Astrocyte (in vitro differentiated cells and primary cell): Measurements from ENCODE around the gene ZNF541. TPM values are rescaled to one million over a fixed set of nuclear protein-coding genes. Genes with fewer than 3 reads are reported as not detected.
"Not testable (repeated sequence)": the region's sequence is repeated elsewhere in the genome, so short reads cannot be mapped to it uniquely, and the experiment has no call there.

ENCODE experiments used
- DNase-seq: peaks from one replicate; pipeline ENCODE4 v3.0.0-alpha.2; 2010; ENCODE audit warnings: low read depth
- FAIRE-seq: peaks from 2 replicates; lab custom pipeline; 2011; peaks lifted over from hg19 to GRCh38; lab: Jason Lieb, UNC
- H2AFZ ChIP-seq: 2 replicates; pipeline ENCODE4 v1.6.0; 2012; ENCODE audit warnings: low read depth, low read length, inconsistent platforms
- H3K27ac ChIP-seq: 2 replicates; pipeline ENCODE4 v1.5.1; 2011; ENCODE audit warnings: low read depth, low read length, inconsistent platforms
- H3K27me3 ChIP-seq: 2 replicates; pipeline ENCODE4 v1.6.0; 2011; ENCODE audit warnings: low read length, inconsistent platforms; ENCODE audit not compliant: insufficient read depth
- H3K36me3 ChIP-seq: 2 replicates; pipeline ENCODE4 v1.5.1; 2011; ENCODE audit warnings: low read length, inconsistent platforms; ENCODE audit not compliant: insufficient read depth
- H3K4me1 ChIP-seq: 2 replicates; pipeline ENCODE4 v1.5.1; 2011; ENCODE audit warnings: low read length, inconsistent platforms; ENCODE audit not compliant: insufficient read depth
- H3K4me2 ChIP-seq: 2 replicates; pipeline ENCODE4 v1.6.0; 2012; ENCODE audit warnings: low read length, inconsistent platforms
- H3K4me3 ChIP-seq: 2 replicates; pipeline ENCODE4 v1.5.1; 2011; ENCODE audit warnings: low read depth, mild to moderate bottlenecking, low read length, inconsistent platforms; ENCODE audit not compliant: insufficient read depth
- H3K79me2 ChIP-seq: 2 replicates; pipeline ENCODE4 v1.6.0; 2012; ENCODE audit warnings: mild to moderate bottlenecking, low read length, inconsistent platforms; ENCODE audit not compliant: insufficient read depth
- H3K9ac ChIP-seq: 2 replicates; pipeline ENCODE4 v1.6.0; 2012; ENCODE audit warnings: mild to moderate bottlenecking, low read length, inconsistent platforms
- H3K9me3 ChIP-seq: 2 replicates; pipeline ENCODE4 v1.5.1; 2012; ENCODE audit warnings: low read depth, mild to moderate bottlenecking, low read length, inconsistent platforms; ENCODE audit not compliant: insufficient read depth
- H4K20me1 ChIP-seq: 2 replicates; pipeline ENCODE4 v1.6.0; 2012; ENCODE audit warnings: low read length, inconsistent platforms; ENCODE audit not compliant: insufficient read depth
- H3K27ac Mint-ChIP-seq: one replicate; pipeline ENCODE4 v1.8.0; 2021; ENCODE audit warnings: mild to moderate bottlenecking, mixed read lengths; ENCODE audit not compliant: unreplicated experiment
- H3K27me3 Mint-ChIP-seq: one replicate; pipeline ENCODE4 v1.8.0; 2021; ENCODE audit warnings: low read depth, mixed read lengths; ENCODE audit not compliant: unreplicated experiment
- H3K36me3 Mint-ChIP-seq: one replicate; pipeline ENCODE4 v1.8.0; 2021; ENCODE audit warnings: low read depth, mixed read lengths; ENCODE audit not compliant: unreplicated experiment
- H3K4me1 Mint-ChIP-seq: one replicate; pipeline ENCODE4 v1.8.0; 2021; ENCODE audit warnings: low read depth, mixed read lengths; ENCODE audit not compliant: unreplicated experiment
- H3K4me3 Mint-ChIP-seq: one replicate; pipeline ENCODE4 v1.8.0; 2021; ENCODE audit warnings: mild to moderate bottlenecking, moderate library complexity, mixed read lengths; ENCODE audit not compliant: unreplicated experiment
- H3K9me3 Mint-ChIP-seq: one replicate; pipeline ENCODE4 v1.8.0; 2021; ENCODE audit warnings: mild to moderate bottlenecking, mixed read lengths; ENCODE audit not compliant: unreplicated experiment
- EZH2 ChIP-seq: IDR thresholded peaks from 2 replicates; pipeline ENCODE4 v1.6.1; 2012; ENCODE audit warnings: mild to moderate bottlenecking, low read length, inconsistent platforms; ENCODE audit not compliant: insufficient read depth
- total RNA-seq: library from RNA; stranded (reverse); gene quantifications from 2 replicates; pipeline ENCODE4 v1.2.1, GENCODE V29; 2021
- TF ChIP-seq, protein P1 (sequence below): IDR thresholded peaks from 2 replicates; pipeline ENCODE4 v1.5.1; 2011; ENCODE audit warnings: low read depth, mild to moderate bottlenecking, inconsistent platforms, low read length, moderate library complexity; ENCODE audit not compliant: insufficient read depth

The ZNF541 gene
- total RNA-seq, 1 donor from 2014 or later = not detected

DNA sequence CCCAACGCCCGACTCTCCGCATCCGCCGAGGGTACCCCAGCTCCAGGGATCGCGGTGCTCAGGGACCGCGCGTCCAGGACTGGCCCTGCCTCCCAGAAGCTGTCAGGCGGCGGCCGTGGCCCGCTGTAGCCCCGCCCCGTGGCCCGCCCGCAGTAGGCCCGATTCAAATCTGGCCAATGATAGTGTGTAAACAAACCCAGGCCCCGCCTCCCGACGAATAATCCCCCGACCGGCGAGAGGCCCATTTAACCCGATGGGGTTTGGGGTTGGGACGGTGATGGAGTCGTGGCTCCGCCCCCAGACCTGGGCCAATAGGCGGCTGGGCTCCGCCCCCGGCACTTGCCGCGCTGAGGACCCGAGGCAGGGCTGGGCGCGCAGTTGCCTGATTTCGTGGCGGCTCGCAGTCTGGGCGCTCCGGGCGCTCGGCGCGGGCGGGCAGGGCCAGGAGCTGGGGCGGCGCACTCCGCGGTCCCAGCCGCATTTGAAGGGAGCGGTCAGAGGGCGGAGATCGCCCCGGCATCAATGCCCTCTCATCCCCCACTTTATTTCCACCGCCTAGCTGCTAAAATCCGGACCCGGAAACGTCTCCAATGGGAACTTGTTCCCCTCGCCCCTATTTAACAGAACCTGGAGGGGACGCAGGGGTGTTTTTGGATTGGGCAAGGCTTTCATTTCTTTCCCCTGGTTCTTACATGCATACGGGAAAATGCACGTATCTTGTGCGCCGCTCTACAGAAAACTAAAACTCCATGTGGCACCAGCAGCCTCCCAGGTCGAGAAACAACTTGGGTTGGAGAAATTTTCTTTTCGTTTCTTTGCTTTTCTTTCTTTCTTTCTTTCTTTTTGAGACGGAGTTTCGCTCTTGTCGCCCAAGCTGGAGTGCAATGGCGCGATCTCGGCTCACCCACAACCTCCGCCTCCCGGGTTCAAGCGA lies 27.6 kb upstream of the ZNF541 start:
- Mint-ChIP-seq H3K36me3 (no peaks in the 10 kb centered on the region), H3K4me1 (peaks cover 14% of the 10 kb centered on the region), H3K27me3 (no peaks in the 10 kb centered on the region), H3K27ac (peak overlapping the region; percentile 95), H3K9me3 (no peaks in the 10 kb centered on the region), H3K4me3 (peak overlapping the region; percentile 83)
- Histone ChIP-seq H3K79me2 (no peaks in the 10 kb centered on the region), H2AFZ (peak overlapping the region; percentile 71), H3K36me3 (no peaks in the 10 kb centered on the region), H3K4me3 (peak overlapping the region; percentile 70), H3K9ac (peak overlapping the region; percentile 79), H3K27ac (peak overlapping the region; percentile 71), H3K4me2 (peak overlapping the region; percentile 89), H4K20me1 (no peaks in the 10 kb centered on the region), H3K27me3 (no peaks in the 10 kb centered on the region), H3K9me3 (no peaks in the 10 kb centered on the region), H3K4me1 (peaks cover 12% of the 10 kb centered on the region)
- FAIRE-seq (no peak), DNase-seq (peak; percentile 94)
- TF ChIP-seq, protein P1, sequence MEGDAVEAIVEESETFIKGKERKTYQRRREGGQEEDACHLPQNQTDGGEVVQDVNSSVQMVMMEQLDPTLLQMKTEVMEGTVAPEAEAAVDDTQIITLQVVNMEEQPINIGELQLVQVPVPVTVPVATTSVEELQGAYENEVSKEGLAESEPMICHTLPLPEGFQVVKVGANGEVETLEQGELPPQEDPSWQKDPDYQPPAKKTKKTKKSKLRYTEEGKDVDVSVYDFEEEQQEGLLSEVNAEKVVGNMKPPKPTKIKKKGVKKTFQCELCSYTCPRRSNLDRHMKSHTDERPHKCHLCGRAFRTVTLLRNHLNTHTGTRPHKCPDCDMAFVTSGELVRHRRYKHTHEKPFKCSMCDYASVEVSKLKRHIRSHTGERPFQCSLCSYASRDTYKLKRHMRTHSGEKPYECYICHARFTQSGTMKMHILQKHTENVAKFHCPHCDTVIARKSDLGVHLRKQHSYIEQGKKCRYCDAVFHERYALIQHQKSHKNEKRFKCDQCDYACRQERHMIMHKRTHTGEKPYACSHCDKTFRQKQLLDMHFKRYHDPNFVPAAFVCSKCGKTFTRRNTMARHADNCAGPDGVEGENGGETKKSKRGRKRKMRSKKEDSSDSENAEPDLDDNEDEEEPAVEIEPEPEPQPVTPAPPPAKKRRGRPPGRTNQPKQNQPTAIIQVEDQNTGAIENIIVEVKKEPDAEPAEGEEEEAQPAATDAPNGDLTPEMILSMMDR = no peak
- no peak for TF ChIP-seq EZH2

- Histone ChIP-seq H3K4me1 (peaks cover 12% of the 10 kb centered on the region), H3K9ac (peak overlapping the region; percentile 79), H3K27ac (peak overlapping the region; percentile 71), H3K4me2 (peak overlapping the region; percentile 89), H3K4me3 (peak overlapping the region; percentile 59), H2AFZ (peak overlapping the region; percentile 41)
- Mint-ChIP-seq H3K4me3 (peak overlapping the region; percentile 74), H3K4me1 (peaks cover 14% of the 10 kb centered on the region), H3K27ac (peak overlapping the region; percentile 95)
- H3K9me3 ChIP-seq, H4K20me1 ChIP-seq, H3K79me2 ChIP-seq, FAIRE-seq, H3K27me3 Mint-ChIP-seq, H3K9me3 Mint-ChIP-seq, H3K36me3 Mint-ChIP-seq, H3K36me3 ChIP-seq, H3K27me3 ChIP-seq, DNase-seq: not testable (repeated sequence)
Measured at GRCh38 chr19:47599671-47600245, 26.8 kb upstream of the ZNF541 start.

- peak; percentile 54 for FAIRE-seq
- H3K79me2 ChIP-seq = no peaks in the 10 kb centered on the region
- peaks cover 14% of the 10 kb centered on the region for H3K4me1 Mint-ChIP-seq
- H3K27ac ChIP-seq = peak overlapping the region; percentile 71
- peak overlapping the region; percentile 60 for H3K4me3 ChIP-seq
- no peaks in the 10 kb centered on the region for H3K36me3 Mint-ChIP-seq
- TF ChIP-seq, protein P1 = no peak
- no peak for TF ChIP-seq EZH2
- H3K9ac ChIP-seq = peak overlapping the region; percentile 79
- peak overlapping the region; percentile 74 for H3K4me3 Mint-ChIP-seq
- H3K27ac Mint-ChIP-seq = peak overlapping the region; percentile 95
- peak overlapping the region; percentile 89 for H3K4me2 ChIP-seq
- no peaks in the 10 kb centered on the region for H4K20me1 ChIP-seq
- no peaks in the 10 kb centered on the region for H3K9me3 Mint-ChIP-seq
- peak; percentile 94 for DNase-seq
- H3K36me3 ChIP-seq = no peaks in the 10 kb centered on the region
- peaks cover 12% of the 10 kb centered on the region for H3K4me1 ChIP-seq
- H3K27me3 ChIP-seq = no peaks in the 10 kb centered on the region
- no peaks in the 10 kb centered on the region for H3K9me3 ChIP-seq
- H2AFZ ChIP-seq = peak overlapping the region; percentile 57
- H3K27me3 Mint-ChIP-seq = no peaks in the 10 kb centered on the region
Measured at GRCh38 chr19:47598407-47599349, 25.7 kb upstream of the ZNF541 start.
